Motor neuron (in vitro differentiated cells): Measurements from ENCODE around the gene NLGN1. TPM values are rescaled to one million over a fixed set of nuclear protein-coding genes. Genes with fewer than 3 reads are reported as not detected.
"Not testable (repeated sequence)": the region's sequence is repeated elsewhere in the genome, so short reads cannot be mapped to it uniquely, and the experiment has no call there.

ENCODE experiments used
- ATAC-seq, 8 experiments: fragments of 200-7000 bp; cut with Tn5 transposase; replicated peaks in 6 of 8; 2 replicates each; pipeline ENCODE4 v1.8.0; 2021; ENCODE audit warnings: mild to moderate bottlenecking in 8 of 8, moderate library complexity in 8 of 8
- H3K27ac ChIP-seq, 2 donors: fragments of 250-450 bp; sonication (Bioruptor Pico); 2 replicates each; pipeline ENCODE4 v1.9.0; 2021; ENCODE audit warnings: antibody characterized with exemption in 2 of 2, mild to moderate bottlenecking in 2 of 2, moderate library complexity in 1 of 2
- H3K4me1 ChIP-seq, 2 donors: fragments of 250-450 bp; sonication (Bioruptor Pico); replicated peaks in 1 of 2; 2 replicates each; pipeline ENCODE4 v1.6.1; 2021; ENCODE audit warnings: antibody characterized with exemption in 2 of 2, mild to moderate bottlenecking in 2 of 2, moderate library complexity in 1 of 2
- H3K4me3 ChIP-seq, 5 donors: fragments of 250-450 bp; sonication (Bioruptor Pico); 2 replicates each; pipeline ENCODE4 v1.9.0; 2021; ENCODE audit warnings: antibody characterized with exemption in 5 of 5, mild to moderate bottlenecking in 5 of 5, moderate library complexity in 4 of 5
- WGBS, 10 experiments: fragments of 450-650 bp; shearing (Covaris generic); methylation state at CpG; one replicate each; pipeline ENCODE4 v1.0.0; 2022; 5-methylcytosine and 5-hydroxymethylcytosine counted together
- in situ Hi-C, 9 experiments: fragments of 400-800 bp; cut with MboI; loops; one replicate each; pipeline ENCODE4 v1.15.0; 2021; ENCODE audit warnings: low sequenced_read_pairs in 9 of 9, low pct_unique_long_range_greater_than_20kb in 2 of 9; ENCODE audit not compliant: unreplicated experiment in 9 of 9
- total RNA-seq, 8 experiments: library from RNA; unstranded; fragments of 300-600 nt; gene quantifications; 2 replicates each; pipeline versions ENCODE4 v1.2.3 to v1.2.4, GENCODE V29; 2022

The NLGN1 gene
- total RNA-seq, 8 experiments from 2014 or later, result 16.6 to 63.4 (median 34.8) TPM

- H3K4me3 ChIP-seq, H3K4me1 ChIP-seq, in situ Hi-C loops, H3K27ac ChIP-seq, ATAC-seq: not testable (repeated sequence)
- 80 to 100% (median 95%) methylated on average over 1 to 2 of the region's 10 CpGs; no CpG with 5 or more reads in 6 of the 10 experiments for WGBS, 10 experiments
Measured at GRCh38 chr3:173451561-173451960, 54.0 kb downstream of the NLGN1 start.

GRCh38 chr3:173463250-173463649 lies 65.7 kb downstream of the NLGN1 start:
- H3K27ac ChIP-seq, result no peak overlapping the region
- in situ Hi-C loops, result no loop called here
- WGBS, 10 experiments, result 50 to 100% (median 94%) methylated on average over 1 to 3 of the region's 3 CpGs
- H3K4me1 ChIP-seq, result no peaks in the 10 kb centered on the region
- no peak overlapping the region for H3K4me3 ChIP-seq
- ATAC-seq, result no peak

- WGBS, 10 experiments, result 40 to 100% (median 75%) methylated on average over 1 of the region's 1 CpG; no CpG with 5 or more reads in 5 of the 10 experiments
- no peaks in the 10 kb centered on the region for H3K4me1 ChIP-seq
- in situ Hi-C loops, result no loop called here
- H3K27ac ChIP-seq, result no peak overlapping the region
- H3K4me3 ChIP-seq, result no peak overlapping the region
- no peak for ATAC-seq
Measured at GRCh38 chr3:173465112-173465511, 67.6 kb downstream of the NLGN1 start.

- peak in 2 of 8 experiments; percentile 20 to 22 for ATAC-seq
- Histone ChIP-seq H3K4me3 (no peak overlapping the region), H3K27ac (no peak overlapping the region), H3K4me1 (no peaks in the 10 kb centered on the region)
- 57 to 100% (median 92%) methylated on average over 1 to 4 of the region's 4 CpGs for WGBS, 10 experiments
- in situ Hi-C loops, result no loop called here
Measured at GRCh38 chr3:173465898-173466678, 68.5 kb downstream of the NLGN1 start.

- no peak for ATAC-seq
- Histone ChIP-seq H3K4me1 (no peaks in the 10 kb centered on the region), H3K27ac (no peak overlapping the region), H3K4me3 (no peak overlapping the region)
- in situ Hi-C loops, result no loop called here
Measured at GRCh38 chr3:173467501-173467900, 70.0 kb downstream of the NLGN1 start.

- no peaks in the 10 kb centered on the region for H3K4me1 ChIP-seq
- H3K4me3 ChIP-seq, result no peak overlapping the region
- no peak for ATAC-seq
- 11 to 100% (median 63%) methylated on average over 1 of the region's 1 CpG for WGBS, 10 experiments
- in situ Hi-C loops, result no loop called here
- H3K27ac ChIP-seq, result no peak overlapping the region
Measured at GRCh38 chr3:173473237-173473636, 75.7 kb downstream of the NLGN1 start.

GRCh38 chr3:173479301-173479700 lies 81.8 kb downstream of the NLGN1 start:
- in situ Hi-C loops, result no loop called here
- WGBS, 10 experiments, result 56 to 100% (median 83%) methylated on average over 1 to 2 of the region's 2 CpGs; no CpG with 5 or more reads in 1 of the 10 experiments
- H3K4me1 ChIP-seq, result no peaks in the 10 kb centered on the region
- no peak overlapping the region for H3K4me3 ChIP-seq
- H3K27ac ChIP-seq, result no peak overlapping the region
- ATAC-seq, result no peak

- no peak overlapping the region for H3K27ac ChIP-seq
- 0 to 100% (median 17%) methylated on average over 1 of the region's 1 CpG; no CpG with 5 or more reads in 3 of the 10 experiments for WGBS, 10 experiments
- H3K4me3 ChIP-seq, result no peak overlapping the region
- in situ Hi-C loops, result no loop called here
- H3K4me1 ChIP-seq, result peaks cover 0 to 7% of the 10 kb centered on the region in 2 donors
- no peak for ATAC-seq
Measured at GRCh38 chr3:173501931-173502489, 104.5 kb downstream of the NLGN1 start.

- 4 to 97% (median 46%) methylated on average over 1 to 4 of the region's 4 CpGs for WGBS, 10 experiments
- Histone ChIP-seq H3K27ac (no peak overlapping the region), H3K4me3 (no peak overlapping the region), H3K4me1 (peaks cover 0 to 7% of the 10 kb centered on the region in 2 donors)
- peak in 4 of 8 experiments; percentile 42 to 58 (median 52) for ATAC-seq
- in situ Hi-C loops, result no loop called here
Measured at GRCh38 chr3:173502983-173503568, 105.5 kb downstream of the NLGN1 start.

- Histone ChIP-seq H3K4me3 (no peak overlapping the region), H3K4me1 (peaks cover 0 to 11% of the 10 kb centered on the region in 2 donors), H3K27ac (peak overlapping the region in 1 of 2 donors; percentile 11)
- peak in 5 of 8 experiments; percentile 25 to 87 (median 73) for ATAC-seq
- WGBS, 10 experiments, result 29 to 76% (median 55%) methylated on average over 2 to 4 of the region's 4 CpGs
- in situ Hi-C loops, result no loop called here
Measured at GRCh38 chr3:173510565-173510964, 113.0 kb downstream of the NLGN1 start.

- in situ Hi-C loops, result no loop called here
- 25 to 100% (median 86%) methylated on average over 1 of the region's 1 CpG; no CpG with 5 or more reads in 3 of the 10 experiments for WGBS, 10 experiments
- H3K4me3 ChIP-seq, result no peak overlapping the region
- H3K4me1 ChIP-seq, result peaks cover 0 to 11% of the 10 kb centered on the region in 2 donors
- H3K27ac ChIP-seq, result no peak overlapping the region
- ATAC-seq, result no peak
Measured at GRCh38 chr3:173513123-173513522, 115.6 kb downstream of the NLGN1 start.

- no peak overlapping the region for H3K27ac ChIP-seq
- in situ Hi-C loops, result no loop called here
- peaks cover 0 to under 1% of the 10 kb centered on the region in 2 donors for H3K4me1 ChIP-seq
- 17 to 100% (median 73%) methylated on average over 1 to 7 of the region's 8 CpGs; no CpG with 5 or more reads in 1 of the 10 experiments for WGBS, 10 experiments
- H3K4me3 ChIP-seq, result no peak overlapping the region
- ATAC-seq, result peak in 3 of 8 experiments; percentile 22 to 80 (median 69)
Measured at GRCh38 chr3:173529062-173529711, 131.6 kb downstream of the NLGN1 start.

GRCh38 chr3:173531602-173532001 lies 134.1 kb downstream of the NLGN1 start:
- Histone ChIP-seq H3K27ac (no peak overlapping the region), H3K4me1 (peaks cover 0 to 7% of the 10 kb centered on the region in 2 donors), H3K4me3 (no peak overlapping the region)
- no peak for ATAC-seq
- in situ Hi-C loops, result no loop called here
- WGBS, 10 experiments, result 0 to 100% (median 83%) methylated on average over 1 of the region's 1 CpG; no CpG with 5 or more reads in 1 of the 10 experiments
